Adrenal gland (tissue), 12 donors: Measurements from ENCODE around the gene HTRA3. TPM values are rescaled to one million over a fixed set of nuclear protein-coding genes. Genes with fewer than 3 reads are reported as not detected.

Experiments used
- DNase-seq, 7 donors: peaks; one replicate each; pipeline ENCODE4 v3.0.0-alpha.2; 2019 to 2020
- H3K27ac ChIP-seq, 5 donors: fragments of 200-600 bp; sonication (generic) in 4 of 5; 1 replicate in 3 of 5; 2 replicates in 2 of 5; pipeline versions ENCODE4 v1.5.1 to v1.8.0; 2016 to 2020; ENCODE audit warnings: mild to moderate bottlenecking in 1 of 5
- H3K27me3 ChIP-seq: fragments of 200-600 bp; 2 replicates; pipeline ENCODE4 v1.8.0; 2021
- H3K36me3 ChIP-seq, 2 donors: fragments of 200-600 bp; replicated peaks in 1 of 2; 1 replicate in 1 of 2; 2 replicates in 1 of 2; pipeline versions ENCODE4 v1.5.1 to v1.8.0; 2018 to 2022
- H3K4me1 ChIP-seq, 2 donors: fragments of 200-600 bp; replicated peaks in 1 of 2; 1 replicate in 1 of 2; 2 replicates in 1 of 2; pipeline versions ENCODE4 v1.5.1 to v1.8.0; 2018 to 2021
- H3K4me3 ChIP-seq, 4 donors: fragments of 200-600 bp; sonication (generic) in 3 of 4; one replicate each; pipeline ENCODE4 v1.5.1; 2016 to 2018
- H3K9me3 ChIP-seq, 3 donors: fragments of 200-600 bp; sonication (generic) in 1 of 3; replicated peaks in 1 of 3; 1 replicate in 2 of 3; 2 replicates in 1 of 3; pipeline versions ENCODE4 v1.5.1 to v1.8.0; 2016 to 2021
- POLR2A ChIP-seq, 2 donors: fragments of 450-650 bp; IDR thresholded peaks; one replicate each; pipeline ENCODE4 v1.6.1; 2017; ENCODE audit warnings: antibody characterized with exemption in 2 of 2, mild to moderate bottlenecking in 2 of 2, moderate library complexity in 1 of 2
- WGBS, 4 donors: extraction: QIAGEN DNeasy Blood & Tissue Kit in 2 of 4; methylation state at CpG; one replicate each; pipeline versions ENCODE4 v1.1.5 to v1.1.7; 2013 to 2017; 5-methylcytosine and 5-hydroxymethylcytosine counted together
- intact Hi-C, 2 donors: fragments of 100-400 bp; cut with DNase I; formaldehyde crosslinking; loops; one replicate each; pipeline versions ENCODE4 v1.14.1 to v1.15.0; 2022 to 2023
- polyA plus RNA-seq, 3 donors: library from polyadenylated mRNA; stranded (reverse); fragments of 200-250 nt in 2 of 3; fragments of 350-450 nt in 1 of 3; fragmentation: Illumina TruSeq in 1 of 3; extraction: RNeasy Lipid Tissue Mini Kit (QIAGEN cat#74804) in 1 of 3; gene quantifications; one replicate each; pipeline ENCODE4 v1.2.3, GENCODE V29; 2013 to 2014
- total RNA-seq, 9 donors: library from RNA; depleted of rRNA in 4 of 9; stranded (reverse); fragments of >200 nt in 4 of 9; fragments of 120-200 nt in 1 of 9; fragmentation: NEBNext Ultra II Directional in 1 of 9; extraction: Animal tissue kit (Norgen Biotek cat#: 25700) in 1 of 9; gene quantifications; one replicate each; pipeline versions ENCODE4 v1.1.0 to v1.2.4, GENCODE V29; 2013 to 2023
- TF ChIP-seq, protein P1 (sequence below), 6 experiments: fragments of 450-650 bp in 4 of 6; fragments of 200-600 bp in 2 of 6; sonication (generic) in 1 of 6; IDR thresholded peaks; 1 replicate in 5 of 6; 2 replicates in 1 of 6; pipeline versions ENCODE4 v1.5.1 to v1.8.0; 2016 to 2021; ENCODE audit warnings: antibody characterized with exemption in 6 of 6, mild to moderate bottlenecking in 2 of 6, moderate library complexity in 1 of 6
- donor health status: healthy with polysubstance abuse.
- donor health status: Bipolar disorder and iron deficiency.
- donor health status: DM: yes; HTN: yes; CAD: no.
- donor health status: DM: no; HTN: no; CAD: no.
- donor health status: DM: no; HTN: no; CAD: no.
- donor health status: DM: yes; HTN: yes; CAD: no.

Gene HTRA3
- total and polyA plus RNA-seq, 12 donors = 1.6 to 14.0 (median 4.2) TPM

DNA sequence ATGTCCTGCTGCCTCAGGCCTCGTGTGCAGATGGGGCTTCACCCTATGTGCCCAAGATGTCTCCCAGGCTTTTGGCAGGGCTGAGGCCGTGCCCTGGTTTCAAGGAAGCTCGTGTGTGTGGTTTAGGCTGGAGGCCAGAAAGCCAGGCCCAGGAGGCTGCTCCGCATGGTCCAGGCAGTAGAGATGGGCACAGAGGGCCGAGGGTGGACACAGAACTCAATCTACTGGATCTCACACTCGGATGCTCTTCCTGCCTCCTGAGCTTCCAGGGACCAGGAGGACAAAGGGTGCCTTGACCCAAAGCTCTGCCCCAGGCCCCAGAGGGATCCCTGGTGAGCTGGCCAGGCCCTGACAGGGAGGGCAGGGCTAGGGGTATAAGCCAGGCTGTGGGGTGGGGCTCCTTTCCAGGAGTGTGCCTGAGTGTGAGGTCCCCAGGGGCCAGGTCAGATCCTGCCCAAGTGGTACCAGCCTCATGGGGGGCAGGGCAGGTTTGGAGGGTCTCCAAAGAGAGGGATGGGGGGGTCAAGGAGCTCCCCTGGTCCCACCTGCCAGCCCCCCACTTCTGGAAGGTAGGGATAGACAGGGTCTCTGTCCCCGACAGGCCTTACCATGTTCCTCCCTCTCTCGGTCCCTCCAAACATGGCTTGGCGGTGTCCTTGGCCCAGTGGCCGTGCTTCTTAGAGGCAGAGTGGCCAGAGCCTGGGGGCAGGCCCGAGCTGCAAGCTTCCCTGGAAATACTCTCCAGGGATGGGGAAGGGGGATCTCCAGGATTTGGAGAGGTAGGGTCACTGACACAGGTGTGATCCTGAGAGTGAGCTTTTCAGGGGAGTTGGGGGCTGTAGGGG is 23.8 kb downstream of the HTRA3 start:
- intact Hi-C loops = no loop called here
- no peak for DNase-seq
- Histone ChIP-seq H3K27me3 (no peaks in the 10 kb centered on the region), H3K4me3 (no peak overlapping the region), H3K36me3 (no peaks in the 10 kb centered on the region), H3K4me1 (no peaks in the 10 kb centered on the region), H3K27ac (no peak overlapping the region), H3K9me3 (no peaks in the 10 kb centered on the region)
- TF ChIP-seq, protein P1, sequence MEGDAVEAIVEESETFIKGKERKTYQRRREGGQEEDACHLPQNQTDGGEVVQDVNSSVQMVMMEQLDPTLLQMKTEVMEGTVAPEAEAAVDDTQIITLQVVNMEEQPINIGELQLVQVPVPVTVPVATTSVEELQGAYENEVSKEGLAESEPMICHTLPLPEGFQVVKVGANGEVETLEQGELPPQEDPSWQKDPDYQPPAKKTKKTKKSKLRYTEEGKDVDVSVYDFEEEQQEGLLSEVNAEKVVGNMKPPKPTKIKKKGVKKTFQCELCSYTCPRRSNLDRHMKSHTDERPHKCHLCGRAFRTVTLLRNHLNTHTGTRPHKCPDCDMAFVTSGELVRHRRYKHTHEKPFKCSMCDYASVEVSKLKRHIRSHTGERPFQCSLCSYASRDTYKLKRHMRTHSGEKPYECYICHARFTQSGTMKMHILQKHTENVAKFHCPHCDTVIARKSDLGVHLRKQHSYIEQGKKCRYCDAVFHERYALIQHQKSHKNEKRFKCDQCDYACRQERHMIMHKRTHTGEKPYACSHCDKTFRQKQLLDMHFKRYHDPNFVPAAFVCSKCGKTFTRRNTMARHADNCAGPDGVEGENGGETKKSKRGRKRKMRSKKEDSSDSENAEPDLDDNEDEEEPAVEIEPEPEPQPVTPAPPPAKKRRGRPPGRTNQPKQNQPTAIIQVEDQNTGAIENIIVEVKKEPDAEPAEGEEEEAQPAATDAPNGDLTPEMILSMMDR (IDR thresholded peaks at IDR 0.05) = no peak
- no peak for TF ChIP-seq POLR2A (IDR thresholded peaks at IDR 0.05)
- 86 to 95% (median 90%) methylated on average over 3 to 11 of the region's 11 CpGs for WGBS, 4 donors

DNA sequence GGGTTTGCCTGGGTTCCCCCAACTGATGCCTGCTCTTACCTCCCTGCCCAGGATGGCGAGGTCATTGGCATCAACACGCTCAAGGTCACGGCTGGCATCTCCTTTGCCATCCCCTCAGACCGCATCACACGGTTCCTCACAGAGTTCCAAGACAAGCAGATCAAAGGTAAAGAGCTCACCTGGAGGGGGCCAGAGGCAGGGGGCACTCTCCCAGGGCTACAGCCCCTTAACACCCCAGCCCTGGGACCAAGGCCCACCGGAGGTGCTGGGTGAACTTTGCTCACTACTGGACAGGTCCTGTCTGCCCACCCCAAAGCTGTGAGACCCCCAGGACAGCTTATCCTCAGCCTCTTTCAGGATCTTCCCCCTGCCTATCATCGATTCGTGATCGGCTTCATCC is 24.5 kb downstream of the HTRA3 start:
- H3K36me3 ChIP-seq = no peaks in the 10 kb centered on the region
- no peak for DNase-seq
- H3K4me1 ChIP-seq = no peaks in the 10 kb centered on the region
- no peak overlapping the region for H3K27ac ChIP-seq
- 80 to 91% (median 82%) methylated on average over 7 to 9 of the region's 9 CpGs for WGBS, 4 donors
- TF ChIP-seq, protein P1 (IDR thresholded peaks at IDR 0.05) = no peak
- no peak for TF ChIP-seq POLR2A (IDR thresholded peaks at IDR 0.05)
- intact Hi-C loops = no loop called here
- H3K27me3 ChIP-seq = no peaks in the 10 kb centered on the region
- H3K4me3 ChIP-seq = no peak overlapping the region
- H3K9me3 ChIP-seq = no peaks in the 10 kb centered on the region

DNA sequence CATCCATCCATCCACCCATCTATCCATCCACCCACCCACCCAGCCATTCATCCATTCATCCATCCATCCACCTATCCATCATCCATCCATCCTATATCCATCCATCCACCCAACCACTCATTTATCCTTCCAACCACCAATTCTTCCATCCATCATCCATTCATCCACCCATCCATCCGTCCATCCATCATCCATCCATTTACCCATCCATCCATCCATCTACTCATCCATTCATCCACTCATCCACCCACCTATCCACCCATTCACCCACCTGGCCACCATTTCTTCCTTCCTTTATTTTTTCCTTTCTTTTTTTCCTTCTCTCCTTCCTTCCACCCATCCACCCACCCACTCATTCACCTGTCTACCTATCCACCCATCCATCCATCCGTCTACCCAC is 25.2 kb downstream of the HTRA3 start:
- H3K36me3 ChIP-seq = no peaks in the 10 kb centered on the region
- no peak overlapping the region for H3K27ac ChIP-seq
- 69 to 76% (median 74%) methylated on average over 2 of the region's 2 CpGs for WGBS, 4 donors
- no peaks in the 10 kb centered on the region for H3K27me3 ChIP-seq
- H3K9me3 ChIP-seq = no peaks in the 10 kb centered on the region
- intact Hi-C loops = no loop called here
- TF ChIP-seq, protein P1 (IDR thresholded peaks at IDR 0.05) = no peak
- TF ChIP-seq POLR2A (IDR thresholded peaks at IDR 0.05) = no peak
- no peak overlapping the region for H3K4me3 ChIP-seq
- H3K4me1 ChIP-seq = no peaks in the 10 kb centered on the region
- no peak for DNase-seq

DNA sequence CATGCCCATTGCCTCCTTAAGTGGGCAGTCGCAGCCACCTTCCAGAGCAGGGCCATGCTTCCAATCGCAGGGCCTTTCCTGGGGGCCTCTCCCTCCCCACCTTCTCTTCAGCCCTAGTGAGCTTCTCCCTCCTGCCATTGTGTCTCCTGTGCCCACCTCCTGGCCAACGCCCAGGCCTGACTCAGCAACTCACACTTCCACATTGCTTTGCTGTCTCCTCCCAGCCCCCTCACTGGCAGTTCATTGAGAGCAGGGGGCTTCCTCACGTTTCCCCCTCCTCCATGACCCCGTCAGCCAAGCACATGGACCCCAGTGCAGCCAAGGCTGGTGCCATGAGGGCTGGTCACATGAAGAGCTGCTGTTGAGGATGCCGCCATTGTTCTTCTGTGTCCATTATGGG is 25.9 kb downstream of the HTRA3 start:
- Histone ChIP-seq H3K27me3 (no peaks in the 10 kb centered on the region), H3K36me3 (no peaks in the 10 kb centered on the region), H3K4me1 (no peaks in the 10 kb centered on the region), H3K27ac (no peak overlapping the region), H3K4me3 (no peak overlapping the region), H3K9me3 (no peaks in the 10 kb centered on the region)
- 70 to 80% (median 77%) methylated on average over 6 of the region's 6 CpGs for WGBS, 4 donors
- intact Hi-C loops = no loop called here
- no peak for TF ChIP-seq POLR2A (IDR thresholded peaks at IDR 0.05)
- TF ChIP-seq, protein P1 (IDR thresholded peaks at IDR 0.05) = no peak
- no peak for DNase-seq
